Measurements from ENCODE around the gene PRKCA.
"Not testable (repeated sequence)": the region's sequence is repeated elsewhere in the genome, so short reads cannot be mapped to it uniquely, and the experiment has no call there.

The PRKCA gene

DNA sequence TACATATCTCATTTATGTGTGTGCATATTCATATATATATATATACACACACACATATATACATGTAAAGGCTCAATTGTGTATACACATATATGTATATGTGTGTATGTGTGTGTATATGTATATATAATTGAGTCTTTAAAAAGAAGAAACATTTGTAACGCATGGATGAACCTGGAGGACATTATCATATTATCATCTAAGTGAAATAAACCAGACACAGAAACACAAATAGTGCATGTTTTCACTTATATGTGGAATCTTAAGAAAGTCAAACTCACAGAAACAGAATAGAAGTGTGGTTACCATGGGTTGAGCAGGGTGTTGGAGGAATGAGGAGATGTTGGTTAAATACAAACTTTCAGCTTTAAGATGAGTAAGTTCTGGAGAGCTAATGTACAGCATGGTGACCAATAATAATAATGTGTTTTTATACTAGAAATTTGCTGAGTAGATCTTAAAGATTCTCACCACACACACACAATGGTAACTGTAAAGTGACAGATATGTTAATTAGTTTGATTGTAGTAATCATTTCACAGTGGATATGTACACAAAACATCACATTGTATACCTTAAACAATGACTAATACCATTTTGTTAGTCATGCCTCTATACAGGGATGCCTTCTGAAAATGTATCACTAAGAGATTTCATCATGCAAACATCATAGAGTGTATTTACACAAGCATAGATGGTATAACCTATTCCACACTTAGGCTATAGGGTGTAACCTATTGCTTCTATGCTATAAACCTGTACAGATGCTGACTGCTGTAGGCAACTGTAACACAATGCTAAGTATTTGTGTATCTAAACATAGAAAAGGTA lies 399.9 kb downstream of the PRKCA start:
- DNase-seq = no peak

DNA sequence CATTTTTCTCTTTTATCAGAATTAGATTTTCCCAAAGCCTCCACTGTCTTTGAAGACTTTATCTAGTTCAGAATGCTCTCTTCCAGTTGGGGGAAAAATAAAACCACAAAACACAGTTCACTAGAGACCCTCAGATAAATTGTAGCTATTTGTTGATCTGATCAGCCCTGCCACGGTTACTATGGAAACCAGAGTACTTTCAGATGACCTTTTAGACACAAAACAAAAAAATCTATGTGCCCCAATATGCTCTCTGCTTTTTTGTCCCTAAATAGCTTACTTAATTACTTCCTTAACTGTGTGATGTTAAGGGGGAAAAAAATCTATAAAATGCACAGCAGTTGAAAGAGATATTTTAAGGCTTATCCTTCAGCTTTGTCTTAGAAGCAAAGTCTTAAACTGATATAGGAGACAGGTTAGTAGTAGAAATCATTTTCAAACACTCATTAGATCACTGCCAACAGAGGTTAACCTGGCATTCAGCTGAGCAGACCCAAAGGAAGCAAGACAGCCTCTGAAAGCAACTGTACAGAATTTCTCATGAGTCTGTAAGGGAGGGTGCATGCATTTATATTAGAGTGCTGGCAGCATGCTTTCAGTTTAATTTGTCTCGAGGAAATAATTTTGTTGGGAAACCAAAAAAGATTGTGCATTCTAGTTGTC lies 402.6 kb downstream of the PRKCA start:
- DNase-seq = no peak

DNA sequence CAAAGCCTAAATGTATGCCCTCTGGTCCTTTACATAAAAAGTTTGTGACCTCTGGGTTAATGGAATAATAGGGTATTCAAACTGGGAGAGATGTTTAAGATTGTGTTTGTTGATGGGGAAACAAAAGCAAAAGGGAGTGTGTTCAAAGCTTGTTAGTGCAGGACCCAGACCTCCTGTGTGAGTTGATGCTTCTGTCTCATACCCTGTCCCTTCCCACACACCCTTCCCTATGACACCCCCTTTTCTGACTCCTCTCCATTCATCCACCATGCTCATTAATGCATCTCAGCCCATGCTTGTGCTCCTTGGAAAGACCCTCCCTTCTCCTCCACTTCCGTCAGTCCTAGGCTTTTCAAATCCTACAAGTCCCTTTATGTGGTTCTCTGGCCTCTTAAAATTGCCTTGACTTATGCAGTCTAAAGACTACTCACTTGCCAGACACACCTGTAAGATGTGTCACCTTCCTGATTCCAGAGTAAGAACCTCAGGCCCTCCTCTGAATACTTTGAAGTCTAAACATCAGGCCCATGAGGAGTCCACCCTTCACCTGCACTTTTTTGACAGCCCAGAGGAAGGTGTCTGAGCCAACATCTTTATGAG lies 404.5 kb downstream of the PRKCA start:
- DNase-seq = no peak

DNA sequence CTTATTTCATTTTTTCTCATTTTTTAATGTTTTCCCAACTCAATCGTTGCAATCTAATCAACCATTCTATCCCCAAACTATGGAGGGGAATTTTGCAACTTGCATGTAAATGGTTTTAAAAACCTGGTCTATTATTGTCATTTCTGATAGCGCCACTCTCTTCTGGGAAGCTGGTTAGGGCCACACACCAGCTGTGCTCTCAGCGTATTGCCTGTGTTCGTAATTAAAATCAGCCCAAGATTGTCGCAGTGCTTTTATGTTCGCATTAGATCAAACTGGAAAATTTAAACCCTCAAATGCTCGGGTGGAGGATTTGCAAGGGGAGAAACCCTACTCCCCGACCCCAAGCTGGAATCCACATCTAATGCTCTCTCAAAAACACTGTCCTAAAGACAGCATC lies 409.0 kb downstream of the PRKCA start:
- DNase-seq = no peak

DNA sequence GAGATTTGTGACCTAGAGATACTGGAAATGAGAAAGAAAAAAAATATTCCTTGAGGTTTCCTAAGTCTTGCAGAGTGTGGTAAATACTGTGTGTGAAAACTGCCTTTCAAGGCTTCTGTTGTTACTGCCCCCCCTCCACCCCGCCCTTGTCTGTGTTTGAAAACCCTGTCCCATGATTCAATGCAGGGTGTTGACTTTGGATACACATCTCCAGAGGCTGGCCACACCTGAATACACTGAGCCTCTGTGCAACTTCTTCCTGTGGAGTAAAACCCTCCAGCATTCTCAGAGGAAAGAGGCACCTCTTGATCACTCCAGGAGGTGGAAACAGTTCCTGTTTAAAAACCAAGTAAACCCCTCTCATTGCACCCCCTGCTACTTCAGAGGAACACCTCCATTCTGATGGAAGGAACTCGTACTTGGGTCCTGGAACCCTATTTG lies 409.5 kb downstream of the PRKCA start:
- DNase-seq = no peak

DNA sequence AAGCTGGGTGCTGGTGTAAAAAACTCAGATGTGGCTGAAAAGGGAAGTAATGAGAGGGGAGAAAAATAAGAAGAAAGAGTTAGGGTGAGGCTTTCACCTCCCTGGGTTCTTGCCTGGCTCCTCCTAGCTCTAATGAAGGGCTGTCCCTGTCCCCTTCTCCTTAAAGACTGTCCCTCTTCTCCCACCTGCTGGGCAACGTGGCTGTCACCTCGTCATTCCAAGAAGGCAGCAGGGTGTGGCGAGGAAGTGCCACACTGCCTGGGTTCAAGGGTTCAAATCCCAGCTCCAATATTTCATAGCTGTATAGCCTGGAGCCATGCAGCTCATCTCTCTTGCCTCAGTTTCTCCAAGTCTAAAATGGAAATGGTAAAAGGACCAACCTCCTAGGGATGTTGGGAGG lies 410.0 kb downstream of the PRKCA start:
- DNase-seq = no peak

DNA sequence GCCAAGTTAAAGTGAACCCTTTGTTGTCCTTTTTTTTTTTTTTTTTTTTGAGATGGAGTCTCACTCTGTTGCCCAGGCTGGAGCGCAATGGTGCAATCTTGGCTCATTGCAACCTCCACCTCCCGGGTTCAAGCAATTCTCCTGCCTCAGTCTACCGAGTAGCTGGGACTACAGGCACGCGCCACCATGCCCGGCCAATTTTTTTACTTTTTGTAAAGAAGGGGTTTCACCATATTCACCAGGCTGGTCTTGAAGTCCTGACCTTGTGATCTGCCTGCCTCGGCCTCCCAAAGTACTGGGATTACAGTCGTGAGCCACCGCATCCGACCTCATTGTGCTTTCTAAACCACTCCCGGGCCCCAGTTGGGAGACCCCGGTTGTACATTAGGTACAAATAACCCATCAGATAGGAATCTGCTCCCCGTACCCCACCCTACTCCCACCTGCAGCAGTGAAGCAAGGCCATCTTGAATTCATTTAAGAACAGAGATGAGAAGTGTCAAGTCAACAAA lies 410.7 kb downstream of the PRKCA start:
- DNase-seq = not testable (repeated sequence)

DNA sequence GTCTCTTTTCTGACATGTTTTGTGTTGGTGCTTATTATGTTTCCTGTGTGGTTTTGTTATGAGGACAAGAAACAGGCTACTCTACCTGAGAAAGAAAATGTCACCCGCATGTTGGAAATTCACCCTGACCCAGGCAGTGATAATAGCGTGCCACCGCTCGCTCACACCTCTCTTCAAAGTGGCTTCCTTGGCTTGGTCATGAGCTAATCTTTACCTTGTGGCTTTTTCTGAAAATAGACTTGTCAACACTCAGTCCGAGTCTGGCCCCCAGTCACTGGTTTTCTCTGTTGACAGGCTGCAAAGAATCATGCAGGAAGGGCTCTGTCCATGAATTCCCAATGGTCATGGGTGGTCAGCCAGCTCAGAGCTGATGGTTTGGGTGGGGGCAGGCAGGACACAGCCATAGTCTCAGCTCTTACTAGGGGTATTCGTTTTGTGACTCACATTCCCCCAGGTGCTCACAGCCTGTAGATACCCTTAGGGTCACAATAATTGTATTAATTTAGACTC lies 411.2 kb downstream of the PRKCA start:
- no peak for DNase-seq

DNA sequence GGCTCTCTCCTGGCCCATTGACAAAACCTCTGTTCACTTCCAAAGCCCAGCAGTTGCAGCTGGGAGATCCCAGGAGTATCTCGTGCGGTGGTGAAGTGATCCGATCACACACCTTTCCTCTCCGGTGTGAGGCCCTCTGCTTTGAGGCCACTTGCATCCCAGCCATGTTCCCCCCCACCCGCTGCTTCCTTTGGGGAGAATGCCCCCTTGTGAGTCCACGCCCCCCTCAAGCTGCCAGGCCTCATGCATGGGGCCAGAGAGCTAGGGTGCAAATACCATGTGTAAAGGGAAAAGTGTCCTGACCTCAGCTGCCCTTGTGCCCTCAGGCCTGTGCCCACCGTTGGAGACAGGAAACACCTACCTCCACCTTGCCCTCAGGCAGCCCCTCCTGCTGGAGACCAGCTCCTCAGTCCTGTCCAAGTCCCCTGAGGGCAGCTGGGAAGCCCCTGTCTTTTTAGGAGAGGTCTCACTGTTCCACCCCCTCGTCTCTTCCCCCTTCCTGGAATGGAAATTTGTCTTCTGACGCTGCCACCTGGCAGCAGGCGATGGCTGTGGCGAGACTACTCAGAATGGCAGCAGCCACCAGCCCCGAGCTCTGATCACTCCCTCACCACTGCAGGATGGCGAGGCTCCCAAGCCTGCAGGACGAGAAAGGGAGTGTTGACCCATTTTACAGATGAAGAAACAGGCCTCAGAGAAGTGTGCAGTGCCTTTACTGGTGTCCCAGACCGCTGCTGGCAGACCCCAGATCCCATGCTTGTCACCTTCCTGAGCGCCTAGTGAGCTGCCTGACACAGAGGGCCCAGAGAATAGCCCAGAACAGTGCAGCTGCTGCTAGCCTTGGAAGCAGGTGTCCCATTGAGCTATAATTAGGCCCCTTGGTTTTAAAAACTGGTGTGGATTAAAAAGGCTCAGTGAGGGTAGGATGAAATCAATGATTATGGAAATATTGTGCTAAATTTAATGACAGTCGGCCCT lies 411.9 kb downstream of the PRKCA start:
- DNase-seq = no peak

DNA sequence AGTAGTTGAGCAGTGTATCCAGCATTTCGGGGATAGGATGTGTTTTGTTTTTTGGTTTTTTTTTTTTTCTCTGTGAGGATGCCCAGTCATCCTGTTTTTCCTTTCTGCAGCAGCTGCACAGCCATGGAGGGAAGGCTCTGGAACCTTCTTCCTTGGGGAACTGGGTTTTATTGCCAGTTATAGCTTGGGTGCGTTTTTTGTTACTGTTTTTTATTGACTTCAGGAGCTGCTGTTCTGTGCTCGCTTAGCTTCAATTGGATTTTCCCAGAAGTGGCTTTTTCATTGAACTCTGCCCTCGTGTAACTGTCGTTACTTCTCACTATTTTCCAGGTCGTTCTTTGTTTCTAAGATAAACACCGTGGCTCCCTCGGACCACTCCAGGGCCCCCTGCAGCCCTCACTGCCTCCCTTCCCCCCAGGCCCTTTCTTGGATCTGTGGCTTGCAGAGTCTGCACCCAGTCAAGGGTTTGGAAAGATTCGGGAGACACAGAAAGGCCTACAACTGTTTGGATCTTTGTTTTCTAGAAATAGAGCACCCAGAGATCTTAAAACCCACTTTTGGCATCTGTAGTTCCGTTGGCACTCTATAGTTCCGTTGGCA lies 412.8 kb downstream of the PRKCA start:
- no peak for DNase-seq

DNA sequence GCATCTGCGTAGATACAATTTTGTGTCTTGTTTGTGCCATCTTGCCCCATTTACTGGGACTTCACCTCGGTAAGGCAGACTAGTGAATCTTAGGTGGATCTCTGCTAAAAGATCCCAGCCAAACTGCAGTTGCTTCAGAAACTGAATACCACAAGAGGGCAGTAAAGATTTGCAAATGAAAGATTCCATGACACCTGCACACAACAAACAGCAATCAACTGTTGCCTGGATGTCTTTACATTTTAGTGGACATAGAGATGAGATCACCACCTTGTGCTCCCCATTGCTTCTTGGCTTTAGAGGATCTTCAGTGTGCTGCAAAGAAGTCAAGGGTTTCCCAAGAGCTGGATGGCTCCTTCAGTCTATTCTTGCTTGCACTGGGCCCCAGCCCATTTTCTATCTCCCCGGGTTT lies 413.3 kb downstream of the PRKCA start:
- DNase-seq = peak; percentile 19

DNA sequence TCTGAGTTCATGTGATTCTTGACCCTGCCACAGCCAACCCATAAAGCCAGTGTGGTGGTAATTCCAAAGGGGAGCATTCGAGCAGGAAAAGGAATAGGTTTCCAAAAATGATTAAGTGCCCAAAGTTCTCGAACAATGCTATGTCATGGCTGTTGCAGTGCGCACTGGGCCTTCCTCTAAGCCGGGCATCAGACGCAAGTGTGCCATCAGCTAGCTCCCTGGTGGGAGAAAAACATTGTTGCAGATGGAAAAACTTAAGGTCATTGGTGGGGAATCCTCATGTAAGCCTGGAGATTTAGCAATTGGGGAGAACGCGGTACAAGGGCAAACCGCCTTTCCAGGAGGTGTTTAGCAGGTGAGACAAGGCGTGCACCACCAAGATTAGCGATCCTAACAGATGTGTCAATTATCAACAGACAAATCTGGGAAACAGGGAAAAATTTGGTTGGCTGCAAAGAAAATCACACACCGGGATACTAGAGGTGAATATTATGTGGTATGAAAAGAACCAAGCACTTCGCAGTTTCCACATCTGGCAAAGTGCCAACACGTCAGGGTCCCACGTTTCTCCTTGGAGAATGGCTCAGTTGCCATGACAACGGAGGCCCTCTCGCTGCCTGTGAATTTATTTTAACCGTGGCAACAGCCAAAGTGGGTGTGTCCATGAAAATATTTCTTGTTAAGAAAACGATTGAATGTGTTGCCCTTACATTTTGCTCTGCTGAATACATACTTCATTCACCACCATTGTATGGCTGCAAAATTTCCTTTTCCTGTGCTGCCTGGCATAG lies 414.0 kb downstream of the PRKCA start:
- no peak for DNase-seq

DNA sequence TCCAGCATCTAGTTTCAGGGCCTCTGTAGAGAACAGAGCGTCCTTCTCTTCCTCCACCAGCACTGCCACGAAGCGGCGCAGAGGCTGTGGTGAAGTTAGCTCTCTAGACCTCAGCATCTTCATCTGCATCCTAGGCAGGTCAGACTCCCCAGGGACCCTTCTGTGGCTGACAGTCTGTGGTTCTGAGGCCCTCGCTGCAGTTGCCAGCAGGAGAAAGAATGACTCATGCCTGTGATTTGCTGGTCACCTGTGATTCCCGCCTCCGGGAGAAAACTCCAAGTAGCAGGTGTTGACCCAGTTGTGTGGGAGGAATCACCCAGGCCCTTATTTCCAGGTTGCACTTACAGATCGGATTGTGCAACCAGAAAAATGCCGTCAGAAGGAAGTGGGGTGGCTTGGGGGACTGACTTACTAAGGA lies 415.2 kb downstream of the PRKCA start:
- DNase-seq = no peak

DNA sequence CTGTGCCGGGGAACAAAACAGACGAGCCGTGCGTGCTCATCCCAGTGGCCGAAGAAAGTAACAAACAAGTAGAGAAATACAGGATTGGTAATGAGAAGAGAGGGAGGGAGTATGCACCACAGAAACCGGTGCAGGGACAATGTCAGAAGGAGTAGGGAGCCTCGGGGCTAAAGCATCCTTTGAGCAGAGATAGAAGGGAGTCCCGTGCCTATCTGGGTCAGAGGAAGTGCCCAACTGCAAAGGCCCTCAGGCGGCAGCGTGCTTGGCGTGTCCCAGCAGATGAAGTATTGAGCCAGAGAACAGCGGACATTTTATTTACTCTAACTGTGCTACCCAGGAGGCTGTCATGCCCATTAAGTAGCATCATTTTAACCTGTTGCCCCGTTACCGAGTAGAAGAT lies 417.6 kb downstream of the PRKCA start:
- no peak for DNase-seq

DNA sequence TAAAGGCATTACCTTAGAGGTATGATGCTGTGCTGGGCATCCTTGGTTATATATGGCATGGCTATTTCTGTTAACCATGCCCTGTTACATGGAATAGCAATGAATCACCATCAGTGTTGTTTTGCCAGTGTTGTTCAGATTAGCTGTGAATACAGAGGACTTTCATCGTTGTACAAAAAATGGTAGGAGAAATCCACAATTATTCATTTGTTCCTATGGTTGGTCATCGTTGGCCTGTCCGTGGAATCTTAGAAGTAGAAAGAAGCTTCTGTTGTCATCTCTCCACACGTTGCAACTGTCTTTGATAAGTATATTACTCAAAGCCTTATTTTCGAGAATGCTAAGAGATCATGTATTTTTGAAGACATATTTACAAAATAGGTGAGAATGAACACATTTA lies 418.2 kb downstream of the PRKCA start:
- DNase-seq = no peak

DNA sequence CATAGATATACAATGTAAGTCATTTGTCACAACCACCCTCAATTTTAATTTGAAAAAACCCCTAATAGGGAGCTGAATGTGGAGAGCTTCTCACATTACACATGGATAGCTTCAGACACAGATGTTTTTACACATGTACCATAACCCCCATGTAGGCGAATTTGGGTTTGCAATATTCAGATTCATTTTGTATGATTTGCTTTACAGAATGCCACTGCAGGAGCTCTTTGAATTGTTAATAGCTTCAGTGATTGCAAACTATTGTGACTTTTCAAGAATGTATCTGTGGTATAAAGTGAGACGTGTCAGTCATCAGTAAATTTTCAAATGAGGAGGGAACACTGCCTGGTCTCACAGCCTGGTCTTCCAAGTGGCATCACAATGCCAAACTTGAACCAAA lies 419.9 kb downstream of the PRKCA start:
- DNase-seq = no peak

DNA sequence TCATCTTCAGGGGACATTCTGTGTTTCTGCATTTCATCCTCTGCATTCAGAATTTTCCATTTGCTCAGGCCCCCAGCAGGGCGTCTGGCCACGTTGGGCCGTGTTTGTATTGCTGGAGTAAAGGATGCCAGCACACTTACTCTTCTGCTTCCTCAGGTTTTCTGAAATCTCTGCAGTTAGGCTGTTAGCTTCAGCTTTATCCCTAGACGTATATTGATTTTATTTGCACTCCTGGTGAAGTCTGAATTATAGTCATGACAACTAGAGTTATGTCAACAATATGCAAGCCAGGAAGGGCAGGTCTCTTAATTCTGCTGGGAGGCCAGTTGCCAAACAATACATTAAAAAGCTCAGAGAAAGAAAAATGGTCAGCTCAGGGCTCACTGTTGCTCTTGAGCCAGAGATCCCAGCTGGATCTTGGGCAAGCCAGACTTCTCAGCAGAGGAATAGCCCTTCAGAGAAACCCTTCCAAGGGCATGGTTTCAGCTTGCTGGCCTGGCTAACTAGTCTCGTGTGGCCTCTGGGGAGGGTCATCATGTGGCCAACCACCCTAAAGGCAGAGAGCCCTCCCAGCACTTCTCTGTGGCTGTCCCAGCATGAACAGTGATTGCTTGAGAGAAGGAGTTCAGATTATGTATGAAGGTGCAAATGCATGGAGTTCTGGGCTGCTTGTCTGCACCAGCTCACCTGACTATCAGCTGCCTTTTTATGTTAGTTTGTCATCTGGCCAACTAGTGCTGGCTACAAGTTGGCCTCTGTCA lies 422.3 kb downstream of the PRKCA start:
- DNase-seq = no peak

DNA sequence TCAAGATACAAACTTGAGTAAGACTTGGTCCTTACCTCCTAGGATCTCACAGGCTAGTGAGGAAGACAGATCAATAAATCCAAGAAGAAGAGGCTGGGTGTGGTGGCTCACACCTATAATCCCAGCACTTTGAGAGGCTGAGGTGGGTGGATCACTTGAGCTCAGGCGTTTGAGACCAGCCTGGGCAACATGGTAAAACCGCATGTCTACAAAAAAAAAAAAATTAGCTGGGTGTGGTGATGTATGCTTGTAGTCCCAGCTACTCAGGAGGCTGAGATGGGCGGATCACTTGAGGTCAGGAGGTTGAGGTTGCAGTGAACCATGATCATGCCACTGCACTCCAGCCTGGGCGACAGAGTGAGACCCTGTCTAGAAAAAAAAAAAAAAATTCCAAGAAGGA lies 423.0 kb downstream of the PRKCA start:
- not testable (repeated sequence) for DNase-seq

DNA sequence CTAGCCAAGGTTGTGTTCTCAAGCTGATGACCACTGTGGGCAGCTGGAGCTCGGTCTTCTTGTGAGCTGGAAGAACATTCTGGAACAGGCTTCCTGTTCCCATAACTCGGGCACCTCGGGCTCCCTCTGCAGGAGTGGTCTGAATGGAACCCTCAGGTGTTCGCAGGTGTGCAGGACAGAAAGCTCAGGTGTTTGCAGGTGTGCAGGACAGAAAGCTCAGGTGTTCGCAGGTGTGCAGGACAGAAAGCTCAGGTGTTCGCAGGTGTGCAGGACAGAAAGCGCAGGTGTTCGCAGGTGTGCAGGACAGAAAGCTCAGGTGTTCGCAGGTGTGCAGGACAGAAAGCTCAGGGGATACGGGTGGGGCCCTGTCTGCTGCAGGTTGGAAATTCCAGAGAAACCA lies 423.5 kb downstream of the PRKCA start:
- DNase-seq = no peak

DNA sequence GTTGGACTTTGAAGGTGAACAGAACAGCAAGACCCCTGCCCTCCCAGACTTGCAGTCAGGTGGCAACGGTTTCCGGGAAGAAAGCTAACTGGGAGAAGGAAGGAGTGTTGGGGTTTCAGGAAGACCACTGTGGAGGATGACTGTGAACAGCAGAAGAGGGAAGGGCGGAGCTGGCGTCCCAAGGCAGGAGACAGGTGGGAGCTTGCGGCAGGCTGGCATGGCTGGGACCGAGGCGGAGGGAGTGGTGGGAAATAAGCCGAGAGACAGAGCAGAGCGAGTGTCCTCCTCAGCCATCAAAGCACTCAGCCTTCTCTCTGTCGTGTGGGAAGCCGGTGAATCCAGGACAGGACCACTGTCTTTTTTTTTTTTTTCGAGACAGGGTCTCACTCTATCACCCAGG lies 424.0 kb downstream of the PRKCA start:
- DNase-seq = no peak

Measured in central memory CD4-positive, alpha-beta T cell (primary cell).